ENCODE data around the gene IFI27L2.

The IFI27L2 gene

DNA sequence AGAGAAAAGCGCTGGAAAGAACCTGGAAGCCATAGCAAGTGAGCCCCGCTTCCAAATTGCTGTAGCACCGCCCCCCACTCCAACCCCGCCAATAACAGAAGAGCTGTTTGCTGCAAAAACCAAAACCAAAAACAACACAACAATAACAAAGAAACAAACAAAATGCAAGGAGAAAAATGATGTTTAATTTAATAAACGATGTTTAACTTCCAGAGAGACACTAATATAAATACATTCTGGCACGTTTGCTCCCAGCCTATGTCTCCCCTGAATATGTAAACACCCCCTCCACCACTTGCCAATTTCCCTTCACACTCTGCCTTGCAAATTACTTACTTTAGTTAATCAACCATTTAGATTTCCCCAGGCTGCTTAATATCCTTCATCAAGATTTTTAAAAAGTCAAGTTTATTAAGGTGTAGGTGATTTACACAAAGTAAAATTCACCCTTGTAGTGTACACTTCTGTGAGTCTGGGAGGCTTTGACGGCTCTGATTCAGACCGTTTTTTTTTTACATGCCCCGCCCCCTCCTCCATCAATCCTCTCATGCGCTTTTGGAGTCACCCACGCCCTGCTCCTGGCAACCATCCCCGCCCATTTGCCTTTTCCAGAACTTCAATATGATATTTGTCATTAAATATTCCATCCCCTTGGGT, 482 bp upstream of the IFI27L2 start:
- DNase-seq (ENCODE audit: low read depth): no peak
- TF ChIP-seq, protein P1, sequence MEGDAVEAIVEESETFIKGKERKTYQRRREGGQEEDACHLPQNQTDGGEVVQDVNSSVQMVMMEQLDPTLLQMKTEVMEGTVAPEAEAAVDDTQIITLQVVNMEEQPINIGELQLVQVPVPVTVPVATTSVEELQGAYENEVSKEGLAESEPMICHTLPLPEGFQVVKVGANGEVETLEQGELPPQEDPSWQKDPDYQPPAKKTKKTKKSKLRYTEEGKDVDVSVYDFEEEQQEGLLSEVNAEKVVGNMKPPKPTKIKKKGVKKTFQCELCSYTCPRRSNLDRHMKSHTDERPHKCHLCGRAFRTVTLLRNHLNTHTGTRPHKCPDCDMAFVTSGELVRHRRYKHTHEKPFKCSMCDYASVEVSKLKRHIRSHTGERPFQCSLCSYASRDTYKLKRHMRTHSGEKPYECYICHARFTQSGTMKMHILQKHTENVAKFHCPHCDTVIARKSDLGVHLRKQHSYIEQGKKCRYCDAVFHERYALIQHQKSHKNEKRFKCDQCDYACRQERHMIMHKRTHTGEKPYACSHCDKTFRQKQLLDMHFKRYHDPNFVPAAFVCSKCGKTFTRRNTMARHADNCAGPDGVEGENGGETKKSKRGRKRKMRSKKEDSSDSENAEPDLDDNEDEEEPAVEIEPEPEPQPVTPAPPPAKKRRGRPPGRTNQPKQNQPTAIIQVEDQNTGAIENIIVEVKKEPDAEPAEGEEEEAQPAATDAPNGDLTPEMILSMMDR (IDR thresholded peaks at IDR 0.05; ENCODE audit: low read depth, low read length, missing control alignments): no peak
- H3K4me3 ChIP-seq (ENCODE audit: low read depth, low read length): peak overlapping the region; percentile 62

DNA sequence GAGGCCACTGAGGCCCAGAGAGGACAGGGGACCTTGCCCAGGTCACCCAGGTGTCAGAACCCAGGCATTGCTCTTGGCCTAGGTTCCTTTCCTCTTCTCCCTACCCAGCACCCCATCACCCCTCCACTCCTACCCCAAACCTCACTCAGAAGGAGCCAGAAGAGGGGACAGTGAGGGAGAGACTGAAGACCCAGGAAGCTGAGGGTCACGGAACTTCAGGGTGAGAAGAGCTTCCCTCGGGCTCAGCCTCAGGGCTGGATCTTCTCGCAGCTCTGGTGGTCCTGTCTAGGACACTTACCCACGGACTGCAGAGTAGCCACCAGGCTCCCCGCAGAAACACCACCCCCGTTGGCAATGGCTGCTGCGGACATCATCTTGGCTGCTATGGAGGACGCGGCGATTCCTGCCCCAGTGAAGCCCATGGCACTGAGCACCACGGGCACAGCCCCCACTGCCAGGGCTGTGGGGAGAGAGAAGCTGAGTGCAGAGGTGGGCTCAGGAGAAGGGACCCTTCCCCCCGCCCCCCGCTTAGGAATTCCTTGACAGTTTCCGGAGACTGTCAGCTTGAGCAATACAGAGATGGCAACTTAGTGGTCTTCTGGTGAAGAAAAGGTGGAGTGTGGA, 1.1 kb downstream of the IFI27L2 start:
- no peak for DNase-seq (ENCODE audit: low read depth)
- TF ChIP-seq, protein P1 (IDR thresholded peaks at IDR 0.05; ENCODE audit: low read depth, low read length, missing control alignments): no peak
- peak overlapping the region; percentile 62 for H3K4me3 ChIP-seq (ENCODE audit: low read depth, low read length)

DNA sequence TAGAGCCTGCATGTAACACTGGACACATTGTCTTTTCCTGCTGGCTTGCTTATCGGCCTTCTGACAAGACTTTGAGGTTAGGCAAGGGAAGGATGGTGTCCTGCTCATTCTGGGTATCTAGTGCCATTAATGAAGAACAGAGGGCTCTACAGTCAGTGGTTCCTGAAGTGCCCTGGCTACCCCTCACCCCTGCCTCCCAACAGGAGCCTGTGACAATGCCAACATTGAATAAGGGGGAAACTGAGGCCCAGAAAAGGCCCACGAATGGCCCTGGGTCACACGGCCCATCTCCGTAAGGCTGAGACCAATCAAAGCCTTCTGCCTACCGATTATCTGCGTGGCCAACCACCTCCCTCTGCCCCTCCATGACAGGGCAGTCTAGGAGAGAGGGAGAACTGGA, 2.1 kb downstream of the IFI27L2 start:
- TF ChIP-seq, protein P1 (IDR thresholded peaks at IDR 0.05; ENCODE audit: low read depth, low read length, missing control alignments): no peak
- no peak overlapping the region for H3K4me3 ChIP-seq (ENCODE audit: low read depth, low read length)

DNA sequence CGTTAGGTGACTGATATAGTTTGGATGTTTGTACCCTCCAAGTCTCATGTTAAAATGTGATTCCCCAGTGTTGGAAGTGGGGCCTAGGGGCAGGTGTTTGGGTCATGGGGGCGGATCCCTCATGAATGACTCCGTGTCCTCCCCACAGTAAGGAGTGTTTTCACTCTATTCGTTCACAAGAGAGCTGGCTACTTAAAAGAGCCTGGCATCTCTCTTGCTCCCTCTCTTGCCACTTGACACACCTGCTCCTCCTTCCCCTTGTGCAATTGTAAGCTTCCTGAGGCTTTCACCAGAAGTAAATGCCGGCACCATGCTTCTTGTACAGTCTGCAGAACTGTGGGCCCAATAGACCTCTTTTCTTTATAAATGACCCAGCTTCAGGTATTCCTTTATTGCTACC, 2.6 kb downstream of the IFI27L2 start:
- TF ChIP-seq, protein P1 (IDR thresholded peaks at IDR 0.05; ENCODE audit: low read depth, low read length, missing control alignments): no peak
- no peak for DNase-seq (ENCODE audit: low read depth)
- H3K4me3 ChIP-seq (ENCODE audit: low read depth, low read length): no peak overlapping the region

More for the DNA sequence above, 2.1 kb downstream of the IFI27L2 start:
- DNase-seq (ENCODE audit: low read depth): no peak

DNA sequence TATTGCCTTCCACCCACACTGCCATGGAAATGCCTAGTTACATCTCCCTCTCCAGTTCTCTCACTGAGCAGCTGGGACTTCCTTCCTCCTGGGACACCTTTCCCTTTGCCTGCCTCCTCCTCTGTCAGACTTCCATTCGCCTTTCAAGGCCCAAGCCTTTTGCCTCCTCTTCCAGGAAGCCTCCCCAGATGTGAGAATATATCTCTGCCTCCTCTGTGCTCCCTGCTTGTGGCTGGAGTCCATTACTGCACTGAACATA, 3.1 kb downstream of the IFI27L2 start:
- no peak for DNase-seq (ENCODE audit: low read depth)
- no peak overlapping the region for H3K4me3 ChIP-seq (ENCODE audit: low read depth, low read length)
- TF ChIP-seq, protein P1 (IDR thresholded peaks at IDR 0.05; ENCODE audit: low read depth, low read length, missing control alignments): no peak

DNA sequence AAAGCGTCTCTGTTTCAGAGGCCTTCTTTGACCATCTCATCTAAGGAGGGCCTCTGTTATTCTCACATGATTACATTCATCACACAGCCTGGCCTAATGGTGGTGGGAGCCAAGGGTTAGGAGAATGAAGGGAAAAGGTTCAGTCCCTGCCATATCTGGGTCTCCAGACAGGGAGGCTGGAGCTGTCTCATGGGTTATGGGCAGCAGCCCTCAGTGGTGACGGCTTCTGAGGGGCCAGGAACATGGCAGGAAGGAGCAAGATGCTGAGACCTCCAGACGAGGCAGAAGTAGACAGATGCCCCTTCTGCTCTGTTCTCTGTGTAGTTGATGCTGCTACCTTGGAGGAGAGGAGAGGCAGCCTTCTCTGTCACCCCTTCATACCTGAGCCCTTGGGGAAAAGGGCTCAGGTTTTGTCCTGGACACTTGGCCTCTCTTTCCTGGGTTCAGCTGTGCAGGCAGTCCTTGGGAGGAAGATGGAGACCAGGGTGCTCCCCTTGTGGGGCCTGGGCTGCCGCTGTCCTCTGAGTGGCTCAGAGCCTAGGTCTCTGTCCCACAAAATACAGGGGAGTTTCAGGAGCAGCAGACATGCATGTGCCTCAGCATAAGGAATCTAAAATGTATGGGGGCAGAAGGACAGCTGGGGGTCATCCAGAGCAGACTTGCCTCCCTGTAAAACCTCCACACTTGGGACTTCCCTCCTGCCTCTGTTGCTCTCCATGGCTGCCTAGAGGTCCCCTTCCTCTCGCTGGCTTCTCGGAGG, 3.6 kb downstream of the IFI27L2 start:
- DNase-seq (ENCODE audit: low read depth): no peak
- no peak overlapping the region for H3K4me3 ChIP-seq (ENCODE audit: low read depth, low read length)
- TF ChIP-seq, protein P1 (IDR thresholded peaks at IDR 0.05; ENCODE audit: low read depth, low read length, missing control alignments): no peak

All from GM12864 (cell line).